Esophagus muscularis mucosa (tissue), 4 donors: Measurements from ENCODE around the gene NSD2. TPM values are rescaled to one million over a fixed set of nuclear protein-coding genes. Genes with fewer than 3 reads are reported as not detected.

ENCODE experiments used
- DNase-seq: peaks from one replicate; pipeline ENCODE4 v3.0.0-alpha.2; 2017; ENCODE audit errors: extremely low spot score
- H3K27ac ChIP-seq, 4 donors: fragments of 200-600 bp; sonication (generic); replicated peaks in 1 of 4; 1 replicate in 3 of 4; 2 replicates in 1 of 4; pipeline ENCODE4 v1.5.1; 2016 to 2019; ENCODE audit warnings: mild to moderate bottlenecking in 1 of 4
- H3K27me3 ChIP-seq, 4 donors: fragments of 200-600 bp; sonication (generic); one replicate each; pipeline versions ENCODE4 v1.5.1 to v1.6.0; 2016 to 2019
- H3K36me3 ChIP-seq, 4 donors: fragments of 200-600 bp; sonication (generic); one replicate each; pipeline ENCODE4 v1.5.1; 2016 to 2019
- H3K4me1 ChIP-seq, 4 donors: fragments of 200-600 bp; sonication (generic); one replicate each; pipeline ENCODE4 v1.5.1; 2016 to 2019
- H3K4me3 ChIP-seq, 4 donors: fragments of 200-600 bp; sonication (generic); 1 replicate in 2 of 4; 2 replicates in 2 of 4; pipeline ENCODE4 v1.5.1; 2016 to 2019; ENCODE audit warnings: mild to moderate bottlenecking in 4 of 4, moderate library complexity in 1 of 4
- H3K9me3 ChIP-seq, 4 donors: fragments of 200-600 bp; sonication (generic); 1 replicate in 3 of 4; 2 replicates in 1 of 4; pipeline ENCODE4 v1.5.1; 2016 to 2019
- EP300 ChIP-seq: sonication (generic); formaldehyde crosslinking; IDR thresholded peaks from one replicate; pipeline ENCODE4 v1.6.1; 2017; ENCODE audit warnings: antibody characterized with exemption
- POLR2A ChIP-seq: fragments of 450-650 bp; IDR thresholded peaks from one replicate; pipeline ENCODE4 v1.6.1; 2017; ENCODE audit warnings: antibody characterized with exemption, moderate library complexity, mild to moderate bottlenecking, low read depth
- POLR2AphosphoS5 ChIP-seq, 2 donors: sonication (generic); formaldehyde crosslinking; IDR thresholded peaks; one replicate each; pipeline ENCODE4 v1.6.1; 2017; ENCODE audit warnings: antibody characterized with exemption in 2 of 2
- WGBS: methylation state at CpG from one replicate; pipeline ENCODE4 v1.1.5; 2018; 5-methylcytosine and 5-hydroxymethylcytosine counted together
- intact Hi-C: fragments of 100-400 bp; cut with DNase I; formaldehyde crosslinking; loops from one replicate; pipeline ENCODE4 v1.15.1; 2023
- total RNA-seq, 4 donors: library from RNA; depleted of rRNA; stranded (reverse); fragments of >200 nt; gene quantifications; one replicate each; pipeline versions ENCODE4 v1.1.0 to v1.2.1, GENCODE V29; 2016
- TF ChIP-seq, protein P1 (sequence below), 3 experiments: fragments of 200-600 bp in 2 of 3; fragments of 450-650 bp in 1 of 3; sonication (generic) in 2 of 3; IDR thresholded peaks; one replicate each; pipeline ENCODE4 v1.5.1; 2017 to 2019; ENCODE audit warnings: antibody characterized with exemption in 3 of 3, mild to moderate bottlenecking in 2 of 3, moderate library complexity in 1 of 3

NSD2 gene
- total RNA-seq, 4 donors from 2014 or later: 31.8 to 44.2 (median 37.5) TPM

DNA sequence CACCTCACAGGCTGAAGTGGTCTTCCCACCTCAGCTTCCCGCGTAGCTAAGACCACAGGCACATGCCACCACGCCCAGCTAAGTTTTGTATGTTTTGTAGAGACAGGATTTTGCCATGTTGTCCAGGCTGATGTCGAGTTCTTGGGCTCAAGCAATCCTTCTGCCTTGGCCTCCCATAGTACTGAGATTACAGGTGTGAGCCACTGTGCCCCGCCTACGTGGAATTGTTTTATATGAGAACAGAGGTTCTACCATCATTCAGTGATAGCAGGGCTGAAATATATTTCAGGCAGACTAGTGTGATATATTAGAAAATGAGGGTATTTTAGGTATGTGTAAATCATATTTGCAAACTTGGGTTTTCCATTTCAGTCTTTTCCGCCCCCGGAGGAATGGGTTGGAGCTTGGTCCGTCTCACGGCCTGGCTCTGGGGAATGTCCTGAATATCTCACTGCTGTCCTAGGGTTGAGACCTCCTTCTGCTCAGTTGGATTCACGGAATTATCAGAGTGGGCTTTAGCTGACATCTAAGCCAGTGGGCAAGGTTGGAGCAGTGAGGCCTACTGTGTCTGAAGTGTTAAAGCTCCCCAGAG, 19.9 kb downstream of the NSD2 start:
- Histone ChIP-seq H3K27me3 (no peaks in the 10 kb centered on the region), H3K4me1 (peaks cover 0 to 6% (median 0%) of the 10 kb centered on the region in 4 donors), H3K9me3 (no peaks in the 10 kb centered on the region), H3K36me3 (no peaks in the 10 kb centered on the region), H3K4me3 (no peak overlapping the region), H3K27ac (no peak overlapping the region)
- TF ChIP-seq, protein P1, sequence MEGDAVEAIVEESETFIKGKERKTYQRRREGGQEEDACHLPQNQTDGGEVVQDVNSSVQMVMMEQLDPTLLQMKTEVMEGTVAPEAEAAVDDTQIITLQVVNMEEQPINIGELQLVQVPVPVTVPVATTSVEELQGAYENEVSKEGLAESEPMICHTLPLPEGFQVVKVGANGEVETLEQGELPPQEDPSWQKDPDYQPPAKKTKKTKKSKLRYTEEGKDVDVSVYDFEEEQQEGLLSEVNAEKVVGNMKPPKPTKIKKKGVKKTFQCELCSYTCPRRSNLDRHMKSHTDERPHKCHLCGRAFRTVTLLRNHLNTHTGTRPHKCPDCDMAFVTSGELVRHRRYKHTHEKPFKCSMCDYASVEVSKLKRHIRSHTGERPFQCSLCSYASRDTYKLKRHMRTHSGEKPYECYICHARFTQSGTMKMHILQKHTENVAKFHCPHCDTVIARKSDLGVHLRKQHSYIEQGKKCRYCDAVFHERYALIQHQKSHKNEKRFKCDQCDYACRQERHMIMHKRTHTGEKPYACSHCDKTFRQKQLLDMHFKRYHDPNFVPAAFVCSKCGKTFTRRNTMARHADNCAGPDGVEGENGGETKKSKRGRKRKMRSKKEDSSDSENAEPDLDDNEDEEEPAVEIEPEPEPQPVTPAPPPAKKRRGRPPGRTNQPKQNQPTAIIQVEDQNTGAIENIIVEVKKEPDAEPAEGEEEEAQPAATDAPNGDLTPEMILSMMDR (IDR thresholded peaks at IDR 0.05): no peak
- no peak for TF ChIP-seq POLR2AphosphoS5 (IDR thresholded peaks at IDR 0.05)
- TF ChIP-seq EP300: no peak
- no peak for TF ChIP-seq POLR2A
- no peak for DNase-seq
- intact Hi-C loops: no loop called here
- 97% methylated on average over 11 of the region's 11 CpGs for WGBS

DNA sequence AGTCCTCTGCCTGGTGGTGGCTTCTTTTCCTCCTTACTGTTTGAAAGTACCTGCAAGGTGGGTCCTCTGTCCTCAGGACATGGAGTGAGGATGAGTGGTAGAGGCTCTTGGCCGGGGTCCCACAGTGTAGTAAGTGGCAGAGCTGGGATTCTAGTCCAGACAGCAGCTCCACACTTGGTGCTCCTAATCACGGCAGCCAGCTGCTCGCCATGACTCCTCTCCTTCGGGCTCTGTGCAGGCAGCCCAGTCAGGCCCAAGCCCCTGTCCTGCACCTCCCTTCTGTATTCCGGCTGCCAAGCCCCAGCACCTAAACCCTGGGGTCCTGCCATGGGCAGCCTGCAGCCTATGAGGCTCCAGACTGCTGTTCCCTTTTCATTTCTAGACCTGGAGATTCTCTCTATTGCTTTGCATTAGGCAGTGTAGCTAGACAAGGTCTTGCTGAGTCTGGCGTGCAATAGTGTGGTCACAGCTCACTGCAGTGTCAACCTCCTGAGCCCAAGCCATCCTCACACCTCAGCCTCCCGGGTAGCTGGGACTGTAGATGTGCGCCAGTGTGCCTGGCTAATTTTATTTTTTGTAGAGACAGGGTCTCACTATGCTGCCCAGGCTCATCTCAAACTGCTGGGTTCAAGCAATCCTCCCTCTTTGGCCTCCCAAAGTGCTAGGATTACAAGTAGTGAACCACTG, 24.9 kb downstream of the NSD2 start:
- DNase-seq: no peak
- Histone ChIP-seq H3K36me3 (peaks cover 3 to 7% (median 5%) of the 10 kb centered on the region in 4 donors), H3K27me3 (no peaks in the 10 kb centered on the region), H3K4me3 (no peak overlapping the region), H3K4me1 (no peaks in the 10 kb centered on the region), H3K9me3 (no peaks in the 10 kb centered on the region), H3K27ac (no peak overlapping the region)
- WGBS: 97% methylated on average over 8 of the region's 8 CpGs
- TF ChIP-seq, protein P1 (IDR thresholded peaks at IDR 0.05): no peak
- no peak for TF ChIP-seq POLR2AphosphoS5 (IDR thresholded peaks at IDR 0.05)
- TF ChIP-seq EP300: no peak
- intact Hi-C loops: loop anchor here (5.0 kb wide), 2 partner anchors 39 to 149 kb away; partner anchors contain the start of gene LETM1

DNA sequence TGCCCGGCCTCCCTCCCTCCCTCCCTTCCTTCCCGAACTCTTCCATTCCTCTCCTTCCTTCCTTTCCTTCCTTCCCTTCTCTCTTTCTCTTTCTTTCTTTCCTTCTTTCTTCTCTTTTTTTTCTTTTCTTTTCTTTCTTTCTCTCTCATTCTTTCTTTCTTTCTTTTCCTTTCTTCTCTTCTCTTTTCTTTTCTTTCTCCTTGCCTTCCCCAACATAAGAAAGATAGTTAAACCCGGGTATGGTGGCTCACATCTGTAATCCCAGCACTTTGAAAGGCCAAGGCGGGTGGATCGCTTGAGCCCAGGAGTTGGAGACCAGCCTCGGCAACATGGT, 25.4 kb downstream of the NSD2 start:
- intact Hi-C loops: loop anchor here (5.0 kb wide), 2 partner anchors 39 to 149 kb away; partner anchors contain the start of gene LETM1

DNA sequence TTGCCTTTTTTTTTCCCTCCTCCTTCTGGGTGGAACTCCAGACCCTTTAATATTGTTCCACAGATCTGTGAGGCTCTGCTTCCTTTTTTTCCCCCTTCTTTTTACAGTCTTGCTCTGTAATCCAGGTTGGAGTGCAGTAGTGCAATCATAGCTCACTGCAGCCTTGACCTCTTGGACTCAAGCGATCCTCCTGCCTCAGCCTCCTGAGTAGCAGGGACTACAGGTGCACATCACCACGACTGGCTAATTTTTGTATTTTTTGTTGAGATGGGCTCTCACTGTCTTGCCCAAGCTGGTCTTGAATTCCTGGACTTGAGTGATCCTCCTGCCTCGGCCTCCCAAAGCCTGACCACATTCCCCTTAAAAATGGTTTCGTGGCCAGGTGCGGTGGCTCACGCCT, 26.8 kb downstream of the NSD2 start:
- peaks cover 5 to 23% (median 14%) of the 10 kb centered on the region in 4 donors for H3K36me3 ChIP-seq
- no peak overlapping the region for H3K4me3 ChIP-seq
- TF ChIP-seq POLR2AphosphoS5 (IDR thresholded peaks at IDR 0.05): no peak
- H3K4me1 ChIP-seq: no peaks in the 10 kb centered on the region
- 90% methylated on average over 6 of the region's 6 CpGs for WGBS
- no peaks in the 10 kb centered on the region for H3K9me3 ChIP-seq
- no peak for DNase-seq
- H3K27ac ChIP-seq: no peak overlapping the region
- intact Hi-C loops: loop anchor here (5.0 kb wide), 2 partner anchors 41 to 151 kb away; partner anchors contain the start of gene LETM1
- no peaks in the 10 kb centered on the region for H3K27me3 ChIP-seq

More for the DNA sequence above, 25.4 kb downstream of the NSD2 start:
- Histone ChIP-seq H3K27ac (no peak overlapping the region), H3K9me3 (no peaks in the 10 kb centered on the region), H3K4me1 (no peaks in the 10 kb centered on the region), H3K27me3 (no peaks in the 10 kb centered on the region), H3K36me3 (peaks cover 5 to 12% (median 9%) of the 10 kb centered on the region in 4 donors), H3K4me3 (no peak overlapping the region)
- no peak for DNase-seq
- WGBS: 96% methylated on average over 6 of the region's 6 CpGs
- TF ChIP-seq POLR2A: no peak
- TF ChIP-seq, protein P1 (IDR thresholded peaks at IDR 0.05): no peak
- no peak for TF ChIP-seq EP300
- no peak for TF ChIP-seq POLR2AphosphoS5 (IDR thresholded peaks at IDR 0.05)

DNA sequence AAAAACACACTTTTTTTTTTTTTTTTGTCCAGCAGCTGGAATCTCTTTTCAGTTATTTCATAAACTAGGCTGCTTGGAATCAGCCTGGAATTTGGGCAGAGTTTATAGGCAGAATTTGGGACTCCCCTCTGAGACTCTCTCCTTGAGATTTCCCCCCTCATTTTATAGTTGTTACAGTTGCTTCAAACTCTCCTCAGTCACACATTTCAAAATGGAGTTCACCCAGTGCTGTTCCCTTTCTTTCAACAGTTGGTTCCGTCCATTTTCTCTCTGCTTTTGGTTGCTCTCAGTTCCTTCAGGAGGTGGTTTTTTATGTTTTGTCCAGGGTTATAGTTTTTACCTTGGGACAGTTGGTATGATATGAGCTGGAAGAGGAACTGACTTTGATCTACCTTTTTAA, 27.5 kb downstream of the NSD2 start:
- no peak overlapping the region for H3K4me3 ChIP-seq
- TF ChIP-seq EP300: no peak
- H3K9me3 ChIP-seq: no peaks in the 10 kb centered on the region
- intact Hi-C loops: loop anchor here (5.0 kb wide), 2 partner anchors 41 to 151 kb away; partner anchors contain the start of gene LETM1
- peaks cover 5 to 26% (median 17%) of the 10 kb centered on the region in 4 donors for H3K36me3 ChIP-seq
- no peak for DNase-seq
- no peaks in the 10 kb centered on the region for H3K4me1 ChIP-seq
- H3K27ac ChIP-seq: no peak overlapping the region
- no peaks in the 10 kb centered on the region for H3K27me3 ChIP-seq
- WGBS: 67% methylated on average over 1 of the region's 1 CpG
